Omental fat pad (tissue), 4 donors: ENCODE measurements around the gene PRKCA. TPM values are rescaled to one million over a fixed set of nuclear protein-coding genes. Genes with fewer than 3 reads are reported as not detected.
"Not testable (repeated sequence)": the region's sequence is repeated elsewhere in the genome, so short reads cannot be mapped to it uniquely, and the experiment has no call there.

ENCODE experiments used
- ATAC-seq: fragments of 150-250 bp; one replicate; pipeline ENCODE4 v1.9.1; 2016; ENCODE audit warnings: mild to moderate bottlenecking, moderate library complexity; ENCODE audit not compliant: low FRiP score
- DNase-seq: peaks from one replicate; pipeline ENCODE4 v3.0.0-alpha.2; 2019; ENCODE audit warnings: low spot score
- total RNA-seq, 4 donors: library from RNA; depleted of rRNA; stranded (reverse); fragments of >200 nt; gene quantifications; one replicate each; pipeline ENCODE4 v1.1.0, GENCODE V29; 2016
- TF ChIP-seq, protein P1 (sequence below), 3 donors: fragments of 450-650 bp; IDR thresholded peaks; one replicate each; pipeline ENCODE4 v1.5.1; 2016 to 2017; ENCODE audit warnings: antibody characterized with exemption in 3 of 3, mild to moderate bottlenecking in 3 of 3, moderate library complexity in 2 of 3

Gene PRKCA
- total RNA-seq, 4 donors from 2014 or later = 6.7 to 14.3 (median 10.3) TPM

DNA sequence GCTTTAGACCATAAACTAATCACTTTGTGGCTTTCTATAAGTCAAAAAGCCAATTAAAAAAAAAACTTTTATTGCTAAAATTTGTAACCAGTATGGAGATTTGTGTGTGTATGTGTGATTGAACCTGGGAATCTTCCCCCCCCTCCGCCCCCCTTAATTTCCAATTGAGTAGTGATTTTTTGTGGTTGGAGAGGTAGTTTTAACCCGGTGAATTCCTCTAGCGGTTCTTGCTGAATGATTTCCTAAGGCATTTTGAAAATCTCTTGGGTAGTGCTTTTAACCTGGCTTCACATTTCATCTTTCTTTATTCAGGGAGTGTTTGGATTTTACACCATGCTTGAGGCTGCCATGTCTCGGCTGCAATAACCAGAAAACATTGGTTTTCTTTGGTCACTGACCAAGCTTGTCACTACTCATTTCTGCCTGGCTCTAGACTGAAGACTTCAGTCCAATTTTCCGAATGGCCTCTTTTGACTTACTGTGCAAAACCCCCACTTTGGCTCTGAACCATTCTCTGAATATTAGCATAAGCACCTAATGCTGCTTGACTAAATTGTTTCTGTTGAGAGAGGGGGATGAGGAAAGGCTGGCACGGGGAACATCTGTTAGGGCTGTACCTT lies 35.6 kb downstream of the PRKCA start:
- no peak for DNase-seq
- no peak for ATAC-seq
- TF ChIP-seq, protein P1, sequence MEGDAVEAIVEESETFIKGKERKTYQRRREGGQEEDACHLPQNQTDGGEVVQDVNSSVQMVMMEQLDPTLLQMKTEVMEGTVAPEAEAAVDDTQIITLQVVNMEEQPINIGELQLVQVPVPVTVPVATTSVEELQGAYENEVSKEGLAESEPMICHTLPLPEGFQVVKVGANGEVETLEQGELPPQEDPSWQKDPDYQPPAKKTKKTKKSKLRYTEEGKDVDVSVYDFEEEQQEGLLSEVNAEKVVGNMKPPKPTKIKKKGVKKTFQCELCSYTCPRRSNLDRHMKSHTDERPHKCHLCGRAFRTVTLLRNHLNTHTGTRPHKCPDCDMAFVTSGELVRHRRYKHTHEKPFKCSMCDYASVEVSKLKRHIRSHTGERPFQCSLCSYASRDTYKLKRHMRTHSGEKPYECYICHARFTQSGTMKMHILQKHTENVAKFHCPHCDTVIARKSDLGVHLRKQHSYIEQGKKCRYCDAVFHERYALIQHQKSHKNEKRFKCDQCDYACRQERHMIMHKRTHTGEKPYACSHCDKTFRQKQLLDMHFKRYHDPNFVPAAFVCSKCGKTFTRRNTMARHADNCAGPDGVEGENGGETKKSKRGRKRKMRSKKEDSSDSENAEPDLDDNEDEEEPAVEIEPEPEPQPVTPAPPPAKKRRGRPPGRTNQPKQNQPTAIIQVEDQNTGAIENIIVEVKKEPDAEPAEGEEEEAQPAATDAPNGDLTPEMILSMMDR (IDR thresholded peaks at IDR 0.05) = no peak

DNA sequence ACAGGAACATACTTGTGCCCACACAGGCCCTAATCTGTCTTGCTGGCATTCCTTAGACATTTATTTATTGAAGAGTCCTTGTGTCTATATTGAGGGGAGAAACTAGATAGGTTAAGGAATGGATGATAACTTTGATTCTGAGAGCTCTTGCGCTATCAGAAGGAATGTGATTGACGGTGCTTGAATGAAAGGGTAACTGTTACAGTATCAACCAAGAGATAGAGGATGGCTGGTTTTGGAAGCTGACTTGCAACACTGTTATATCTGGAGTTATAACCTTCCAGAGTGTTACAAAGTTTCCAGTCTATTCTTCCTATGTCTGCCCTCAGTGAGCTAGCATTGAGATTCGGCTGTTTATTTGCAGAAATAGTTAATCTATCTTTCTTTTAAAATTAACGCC lies 36.5 kb downstream of the PRKCA start:
- DNase-seq (no peak), ATAC-seq (no peak)
- TF ChIP-seq, protein P1 (IDR thresholded peaks at IDR 0.05) = no peak

DNA sequence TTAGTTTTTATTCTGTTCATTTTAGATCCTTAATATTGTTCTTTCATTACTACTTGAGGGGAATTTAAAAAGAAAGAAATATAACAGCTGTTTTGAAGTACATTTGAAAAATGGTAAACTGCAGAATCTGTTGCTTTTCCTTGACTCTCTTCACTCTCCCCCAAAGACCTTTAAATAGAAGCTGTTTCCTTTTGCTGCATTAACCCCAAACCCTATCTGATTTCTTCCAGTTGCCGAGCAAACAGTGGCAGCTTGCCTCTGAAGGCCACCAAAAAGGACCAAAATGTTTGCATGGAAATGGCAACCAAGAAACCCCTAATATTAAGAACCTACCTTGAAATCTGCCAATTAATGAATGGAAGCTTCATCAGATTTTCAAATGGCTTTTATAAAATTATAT lies 37.1 kb downstream of the PRKCA start:
- no peak for ATAC-seq
- no peak for DNase-seq
- TF ChIP-seq, protein P1 (IDR thresholded peaks at IDR 0.05) = no peak

DNA sequence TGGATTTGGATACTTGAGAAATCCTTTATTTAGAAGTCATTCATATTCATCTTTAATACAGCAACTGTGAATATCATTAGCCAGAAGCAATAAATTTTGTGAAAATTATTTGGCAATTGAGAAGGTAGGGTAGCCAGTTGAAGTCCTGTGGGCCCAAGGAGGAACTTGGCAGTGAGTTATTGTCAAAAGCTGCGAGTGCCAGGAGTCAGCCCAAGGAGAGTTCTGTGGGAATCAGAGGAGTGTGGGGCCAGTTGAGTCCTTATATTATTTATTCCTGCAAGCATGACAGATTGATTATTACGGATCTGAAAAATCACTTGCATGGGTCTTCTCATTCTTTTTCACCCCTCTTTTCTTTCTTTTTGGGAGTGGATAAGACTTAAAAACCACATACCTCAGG lies 38.3 kb downstream of the PRKCA start:
- DNase-seq = no peak
- TF ChIP-seq, protein P1 (IDR thresholded peaks at IDR 0.05) = no peak
- no peak for ATAC-seq

DNA sequence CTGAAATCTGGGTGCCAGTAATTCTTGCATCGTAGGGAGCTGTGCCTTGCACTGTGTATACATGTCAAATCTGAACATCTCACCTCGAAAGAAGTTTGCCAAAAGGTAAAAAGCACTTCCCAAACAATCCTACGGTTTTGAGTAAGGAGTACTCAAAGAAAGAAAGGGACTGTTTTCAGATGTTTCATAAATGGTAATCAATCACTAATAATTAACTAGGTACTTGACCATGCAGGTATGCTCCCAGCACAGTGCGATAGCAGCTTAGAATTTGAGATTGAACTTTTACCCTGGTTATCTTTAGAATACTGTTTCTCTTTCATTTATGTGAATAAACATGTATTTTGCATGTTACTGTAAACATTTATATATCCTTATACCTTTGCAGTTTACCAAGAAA lies 39.0 kb downstream of the PRKCA start:
- TF ChIP-seq, protein P1 (IDR thresholded peaks at IDR 0.05) = no peak
- no peak for DNase-seq
- no peak for ATAC-seq

DNA sequence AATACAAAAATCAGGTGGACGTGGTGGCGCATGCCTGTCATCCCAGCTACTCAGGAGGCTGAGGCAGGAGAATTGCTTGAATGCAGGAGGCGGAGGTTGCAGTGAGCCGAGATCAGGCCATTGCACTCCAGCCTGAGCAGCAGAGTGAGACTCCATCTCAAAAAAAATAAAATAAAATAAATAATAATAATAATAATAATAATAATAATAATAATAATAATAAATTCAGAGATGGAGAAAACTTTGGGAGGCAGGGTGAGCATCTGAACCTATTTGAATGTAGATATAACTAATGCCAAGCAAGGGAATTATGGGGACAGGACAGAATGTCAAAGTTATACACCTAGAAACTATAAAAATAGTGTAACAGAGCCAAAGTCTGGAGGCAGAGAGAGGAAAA lies 39.9 kb downstream of the PRKCA start:
- ATAC-seq = not testable (repeated sequence)

DNA sequence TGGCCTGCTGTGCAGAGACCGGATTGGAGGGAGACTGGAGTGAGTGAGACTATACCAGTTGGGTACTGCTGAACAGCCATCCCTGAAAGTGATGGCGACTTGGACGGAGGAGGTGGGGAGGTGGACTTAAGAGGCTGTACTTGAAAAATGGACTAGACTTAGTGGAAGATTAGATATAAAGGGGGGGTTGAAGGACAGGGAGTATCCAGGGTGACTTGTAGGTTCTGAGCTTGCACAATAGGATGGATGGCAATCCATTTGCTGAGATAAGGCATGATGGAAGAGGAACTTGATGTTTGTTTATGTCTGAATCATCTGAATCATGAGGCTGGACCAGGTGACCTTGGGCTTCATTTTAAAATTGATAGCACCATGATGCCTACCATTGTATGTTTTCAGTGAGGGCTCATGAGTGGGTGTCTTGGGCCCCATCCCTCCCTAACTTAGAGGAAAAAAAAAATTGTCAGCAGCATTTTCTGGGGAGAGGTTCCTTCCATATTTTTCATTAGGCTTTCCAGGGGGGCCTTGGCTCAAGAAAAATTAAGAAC lies 41.2 kb downstream of the PRKCA start:
- DNase-seq (no peak), ATAC-seq (no peak)
- TF ChIP-seq, protein P1 (IDR thresholded peaks at IDR 0.05) = no peak

More for the DNA sequence above, 39.9 kb downstream of the PRKCA start:
- DNase-seq = not testable (repeated sequence)
